Activated naive CD4-positive, alpha-beta T cell treated with anti-CD3 and anti-CD28 coated beads, Interleukin-2, amount 50 U/mL, for 24 hours (primary cell): Measurements from ENCODE around the gene CSNK1G2.

Source experiments
- H3K27ac Mint-ChIP-seq: one replicate; pipeline ENCODE4 v1.8.0; 2021; ENCODE audit warnings: mild to moderate bottlenecking, mixed read lengths
- H3K27me3 Mint-ChIP-seq: one replicate; pipeline ENCODE4 v1.8.0; 2021; ENCODE audit warnings: mixed read lengths
- H3K36me3 Mint-ChIP-seq: one replicate; pipeline ENCODE4 v1.8.0; 2021; ENCODE audit warnings: mixed read lengths
- H3K4me1 Mint-ChIP-seq: one replicate; pipeline ENCODE4 v1.8.0; 2021; ENCODE audit warnings: mixed read lengths
- H3K4me3 Mint-ChIP-seq: one replicate; pipeline ENCODE4 v1.8.0; 2021; ENCODE audit warnings: mild to moderate bottlenecking, mixed read lengths
- H3K9me3 Mint-ChIP-seq: one replicate; pipeline ENCODE4 v1.8.0; 2021; ENCODE audit warnings: mixed read lengths

Gene CSNK1G2

DNA sequence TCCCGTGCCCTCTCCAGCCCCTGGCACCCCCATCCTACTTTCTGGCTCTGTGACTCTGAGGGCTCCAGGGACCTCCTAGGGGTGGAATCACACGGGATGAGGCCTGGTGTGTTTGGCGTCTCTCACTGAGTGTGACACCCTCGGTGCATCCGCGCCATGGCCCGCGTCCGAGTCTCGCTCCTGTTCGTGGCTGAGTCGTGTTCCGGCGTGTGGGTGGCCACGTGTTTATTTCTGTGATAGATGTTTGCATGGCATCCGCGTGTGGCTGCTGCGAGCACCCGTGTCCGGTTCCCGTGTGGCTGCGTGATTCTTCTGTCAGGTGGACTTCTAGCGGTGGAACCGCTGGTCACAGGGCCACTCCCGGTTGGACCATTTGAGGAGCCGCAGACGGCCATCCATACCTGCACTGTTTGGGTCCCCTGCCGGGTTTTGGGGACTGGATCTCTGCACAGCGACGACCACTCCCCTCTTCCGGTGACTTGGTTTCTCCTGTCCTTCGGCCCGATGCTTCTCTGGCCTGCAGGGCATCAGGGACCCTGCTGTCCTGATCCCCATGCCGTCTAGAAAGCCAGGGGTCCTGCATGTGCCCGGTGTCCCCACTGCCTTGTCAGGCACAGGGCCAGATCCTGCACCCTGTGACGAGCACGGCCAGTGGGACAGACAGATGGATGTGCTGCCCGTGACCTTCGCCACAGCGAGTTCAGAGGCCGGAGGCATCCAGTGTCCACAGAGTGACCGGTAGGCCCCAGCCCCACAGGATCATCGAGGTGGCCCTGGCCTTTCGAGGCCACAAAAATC, 8.5 kb downstream of the CSNK1G2 start:
- H3K27me3 Mint-ChIP-seq = no peaks in the 10 kb centered on the region
- H3K36me3 Mint-ChIP-seq = no peaks in the 10 kb centered on the region
- no peaks in the 10 kb centered on the region for H3K9me3 Mint-ChIP-seq
- H3K4me3 Mint-ChIP-seq = no peak overlapping the region
- H3K27ac Mint-ChIP-seq = no peak overlapping the region
- peaks cover 24% of the 10 kb centered on the region for H3K4me1 Mint-ChIP-seq

DNA sequence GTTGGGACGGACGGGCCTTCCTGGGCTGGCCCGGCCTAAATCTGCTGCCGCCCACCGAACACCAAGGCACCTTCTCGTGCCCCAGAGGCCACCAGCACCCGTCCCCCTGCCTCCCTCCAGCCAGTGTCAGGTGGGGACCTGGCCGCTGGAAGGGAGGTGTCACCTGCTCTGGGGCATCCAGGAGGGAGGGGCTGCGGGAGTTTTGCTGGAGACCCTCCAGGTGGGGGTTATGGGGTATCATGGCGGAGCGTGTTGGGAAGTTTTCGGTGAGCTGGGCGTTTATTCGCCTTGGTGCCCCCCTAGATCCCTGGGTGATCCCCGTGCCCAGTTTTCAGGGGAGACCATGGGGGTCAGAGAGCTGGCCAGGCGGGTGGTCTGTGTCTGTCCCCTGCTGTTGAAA, 9.7 kb downstream of the CSNK1G2 start:
- Mint-ChIP-seq H3K4me3 (no peak overlapping the region), H3K9me3 (no peaks in the 10 kb centered on the region), H3K4me1 (peaks cover 19% of the 10 kb centered on the region), H3K27ac (no peak overlapping the region), H3K36me3 (no peaks in the 10 kb centered on the region), H3K27me3 (no peaks in the 10 kb centered on the region)

DNA sequence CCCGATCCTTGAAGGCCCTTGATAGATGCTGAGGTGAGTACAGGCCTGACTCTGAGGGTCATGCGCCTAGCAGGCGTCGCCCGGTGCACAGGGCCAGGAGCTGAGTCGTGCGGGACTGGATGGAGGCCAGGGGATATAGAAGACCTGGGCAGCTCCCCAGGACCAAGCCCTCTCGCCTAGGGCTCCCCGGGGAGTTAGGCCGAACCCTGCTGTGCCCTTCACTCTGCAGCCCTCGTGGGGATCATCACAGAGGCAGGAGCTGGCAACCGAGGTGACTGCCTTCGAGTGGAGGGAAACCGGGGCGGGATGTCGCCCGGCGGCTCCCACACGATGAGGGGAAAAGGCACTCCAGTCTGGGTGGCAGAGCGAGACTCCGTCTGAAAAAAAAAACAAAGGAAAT, 11.7 kb downstream of the CSNK1G2 start:
- Mint-ChIP-seq H3K27ac (no peak overlapping the region), H3K4me1 (peaks cover 23% of the 10 kb centered on the region), H3K36me3 (no peaks in the 10 kb centered on the region), H3K27me3 (no peaks in the 10 kb centered on the region), H3K9me3 (no peaks in the 10 kb centered on the region), H3K4me3 (no peak overlapping the region)

DNA sequence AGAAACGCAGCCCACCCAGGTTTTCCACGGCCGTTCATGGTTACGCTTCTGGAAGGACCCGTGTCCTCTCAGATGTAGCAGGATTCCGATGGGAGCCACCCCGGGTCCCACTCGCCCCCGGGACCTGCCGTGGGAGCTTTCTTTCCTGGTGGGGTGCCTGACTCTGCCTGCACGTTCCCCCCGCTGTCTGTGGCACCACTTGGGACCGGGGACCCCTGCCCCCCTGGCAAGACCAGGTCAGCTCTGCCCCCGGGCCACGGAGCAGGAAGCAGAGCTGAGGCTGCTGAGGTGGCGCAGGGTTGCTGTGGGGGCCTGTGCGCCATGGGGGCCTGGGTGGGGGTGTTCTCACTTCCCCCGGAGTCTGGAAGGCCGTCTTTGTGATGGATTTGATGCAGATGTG, 12.1 kb downstream of the CSNK1G2 start:
- Mint-ChIP-seq H3K27ac (no peak overlapping the region), H3K4me3 (no peak overlapping the region), H3K9me3 (no peaks in the 10 kb centered on the region), H3K27me3 (no peaks in the 10 kb centered on the region), H3K4me1 (peaks cover 23% of the 10 kb centered on the region), H3K36me3 (no peaks in the 10 kb centered on the region)

DNA sequence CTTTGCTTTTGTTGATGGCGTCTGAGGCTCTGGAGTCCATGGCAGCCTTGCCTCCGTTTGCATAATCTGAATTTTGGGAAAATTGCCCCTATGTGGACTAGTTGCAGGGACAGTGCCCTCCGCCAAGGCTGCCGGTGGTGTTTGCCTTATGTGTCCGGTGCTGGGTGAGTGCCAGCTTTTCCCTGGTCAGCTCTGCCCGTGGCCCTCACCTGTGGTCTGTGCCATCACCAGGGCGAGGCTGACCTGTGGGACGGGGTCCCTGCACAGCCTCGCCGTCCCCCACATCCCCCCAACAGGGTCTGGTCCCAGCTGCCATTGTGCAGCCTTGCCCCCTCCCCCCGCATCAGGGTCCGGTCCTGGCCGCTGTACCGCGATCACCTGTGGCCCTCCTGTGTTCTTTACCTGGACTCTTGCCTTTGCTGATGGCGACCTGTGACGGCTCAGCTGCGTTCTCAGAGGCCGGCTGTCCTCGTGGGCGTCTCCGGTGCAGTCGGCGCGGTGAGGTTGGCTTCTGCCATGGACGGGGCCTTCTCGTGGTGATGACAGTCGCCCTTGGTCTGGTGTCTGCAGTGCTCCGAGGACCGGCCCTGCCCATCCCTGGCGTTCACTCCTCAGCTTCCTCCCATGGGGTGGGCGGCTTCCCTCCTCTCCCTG, 12.6 kb downstream of the CSNK1G2 start:
- Mint-ChIP-seq H3K36me3 (no peaks in the 10 kb centered on the region), H3K4me3 (no peak overlapping the region)

DNA sequence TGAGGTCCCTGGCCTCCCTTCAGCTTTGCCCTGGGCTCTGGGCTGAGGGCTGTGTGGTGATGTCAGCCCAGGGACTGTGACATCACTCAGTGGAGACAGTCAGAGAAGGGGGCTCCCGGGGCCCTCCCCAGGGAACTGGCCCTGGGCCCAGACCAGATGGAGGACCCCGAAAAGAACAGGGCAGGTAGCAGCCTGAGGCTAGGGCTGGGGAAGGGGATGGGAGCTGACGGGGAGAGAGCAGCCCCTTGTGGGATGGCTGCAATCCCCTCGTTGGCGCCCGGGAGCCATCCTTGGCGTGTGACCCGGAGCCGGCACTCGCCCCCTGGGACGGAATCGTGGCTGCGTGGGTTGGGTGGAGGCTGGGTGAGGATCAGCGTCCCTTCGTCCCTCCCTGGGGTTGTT, 13.6 kb downstream of the CSNK1G2 start:
- no peaks in the 10 kb centered on the region for H3K9me3 Mint-ChIP-seq

More for the DNA sequence above, 12.6 kb downstream of the CSNK1G2 start:
- Mint-ChIP-seq H3K27ac (no peak overlapping the region), H3K27me3 (no peaks in the 10 kb centered on the region), H3K4me1 (peaks cover 20% of the 10 kb centered on the region), H3K9me3 (no peaks in the 10 kb centered on the region)

DNA sequence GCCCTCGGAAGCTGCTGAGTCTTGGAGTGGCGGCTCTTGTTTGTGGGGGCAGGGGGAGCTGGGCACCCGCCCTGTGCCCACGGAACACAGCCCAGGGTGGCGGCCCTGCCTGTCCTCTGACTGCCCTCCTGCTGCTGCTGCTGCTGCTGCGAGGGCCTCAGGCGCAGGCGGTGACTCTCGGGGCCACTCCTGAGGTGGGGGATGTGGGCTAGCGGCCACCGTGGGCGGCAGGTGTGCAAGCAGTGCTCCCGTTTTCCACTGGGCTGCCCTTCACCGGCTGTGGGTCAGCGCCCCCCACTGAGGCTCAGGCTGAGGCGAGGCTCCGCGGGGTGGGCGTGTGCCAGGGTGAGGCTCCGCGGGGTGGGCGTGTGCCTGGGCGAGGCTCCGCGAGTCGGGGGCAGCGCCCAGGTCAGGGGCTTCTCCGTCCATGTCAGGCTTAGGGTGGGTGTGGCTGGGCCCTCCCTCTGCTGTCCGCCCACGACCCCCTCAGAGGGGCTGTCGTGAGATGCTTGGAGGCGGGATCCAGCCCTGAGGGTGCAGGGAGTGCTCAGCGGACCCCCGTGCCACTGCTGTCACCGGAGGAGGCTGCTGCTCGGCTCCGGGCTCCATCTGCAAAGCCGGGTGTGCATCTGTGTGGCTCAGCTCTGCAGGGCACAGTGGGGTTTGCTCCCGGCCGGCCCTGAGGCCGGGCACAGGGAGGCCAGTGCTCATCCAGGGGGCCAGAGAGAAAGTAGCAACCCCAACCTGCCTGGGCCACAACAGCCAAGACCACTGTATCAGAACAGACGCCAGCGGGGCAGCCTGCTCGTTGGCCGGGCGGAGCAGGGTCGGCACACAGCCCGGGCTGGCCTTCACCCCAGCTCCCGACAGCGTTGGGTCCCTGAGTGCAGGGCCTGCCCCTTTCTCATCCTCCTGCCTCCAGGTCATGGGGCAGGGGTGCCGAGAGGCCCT, 14.5 kb downstream of the CSNK1G2 start:
- no peak overlapping the region for H3K27ac Mint-ChIP-seq

More for the DNA sequence above, 13.6 kb downstream of the CSNK1G2 start:
- peaks cover 16% of the 10 kb centered on the region for H3K4me1 Mint-ChIP-seq
- no peaks in the 10 kb centered on the region for H3K36me3 Mint-ChIP-seq
- no peak overlapping the region for H3K27ac Mint-ChIP-seq
- no peaks in the 10 kb centered on the region for H3K27me3 Mint-ChIP-seq
- H3K4me3 Mint-ChIP-seq = no peak overlapping the region

DNA sequence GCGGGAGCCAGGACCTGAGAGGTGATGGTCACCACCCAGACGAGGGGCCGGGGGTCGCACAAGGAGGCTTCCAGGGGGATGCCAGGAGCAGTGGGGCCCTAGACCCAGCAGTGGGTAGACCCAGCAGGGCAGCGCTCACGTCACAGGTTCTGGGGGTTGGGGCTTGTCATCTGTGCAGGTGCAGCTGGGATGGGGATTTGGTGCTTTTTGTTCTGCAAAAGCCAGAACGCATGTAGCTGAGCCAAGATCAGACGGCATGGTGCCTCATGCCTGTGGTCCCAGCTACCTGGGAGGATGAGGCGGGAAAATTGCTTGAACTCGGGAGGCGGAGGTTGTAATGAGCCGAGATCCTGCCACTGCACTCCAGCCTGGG, 15.1 kb downstream of the CSNK1G2 start:
- no peaks in the 10 kb centered on the region for H3K36me3 Mint-ChIP-seq
- no peak overlapping the region for H3K27ac Mint-ChIP-seq
- no peak overlapping the region for H3K4me3 Mint-ChIP-seq
- peaks cover 16% of the 10 kb centered on the region for H3K4me1 Mint-ChIP-seq
- H3K9me3 Mint-ChIP-seq = no peaks in the 10 kb centered on the region
- no peaks in the 10 kb centered on the region for H3K27me3 Mint-ChIP-seq

More for the DNA sequence above, 14.5 kb downstream of the CSNK1G2 start:
- Mint-ChIP-seq H3K36me3 (no peaks in the 10 kb centered on the region), H3K4me3 (peak overlapping the region; percentile 7), H3K9me3 (no peaks in the 10 kb centered on the region), H3K4me1 (peaks cover 16% of the 10 kb centered on the region), H3K27me3 (no peaks in the 10 kb centered on the region)

DNA sequence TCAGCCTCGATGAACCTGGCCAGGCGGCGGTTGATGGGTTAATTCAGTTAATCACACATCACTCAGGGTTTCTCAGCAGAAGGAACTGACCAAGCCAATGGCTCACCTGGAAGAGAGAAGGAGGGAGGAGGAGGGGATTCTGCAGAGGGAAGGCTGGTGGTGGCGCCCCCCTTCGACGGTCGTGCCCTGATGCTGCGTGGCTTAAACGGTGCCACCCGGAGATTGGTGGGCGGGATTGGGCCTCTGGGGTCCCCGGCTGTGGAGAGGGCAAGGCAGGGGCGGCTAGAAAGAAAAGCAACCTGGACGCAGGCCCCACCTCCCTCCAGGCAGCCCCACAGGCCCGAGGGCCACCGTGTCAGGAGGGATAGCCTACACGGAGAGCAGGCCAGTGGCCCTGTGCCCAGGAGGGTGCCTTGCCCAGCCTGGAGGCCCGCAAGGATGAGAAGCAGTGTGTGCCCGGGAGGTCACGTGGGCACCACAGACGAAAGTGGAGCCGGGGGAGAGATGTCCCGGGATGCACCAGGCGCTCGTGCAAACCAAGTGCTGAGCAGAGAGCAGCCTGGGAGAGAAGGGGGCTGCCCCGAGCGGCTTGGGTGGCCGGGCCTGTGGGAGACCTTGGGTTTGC, 16.0 kb downstream of the CSNK1G2 start:
- H3K27me3 Mint-ChIP-seq = no peaks in the 10 kb centered on the region
- H3K27ac Mint-ChIP-seq = no peak overlapping the region
- H3K9me3 Mint-ChIP-seq = no peaks in the 10 kb centered on the region
- peaks cover 16% of the 10 kb centered on the region for H3K4me1 Mint-ChIP-seq
- H3K4me3 Mint-ChIP-seq = no peak overlapping the region
- no peaks in the 10 kb centered on the region for H3K36me3 Mint-ChIP-seq

DNA sequence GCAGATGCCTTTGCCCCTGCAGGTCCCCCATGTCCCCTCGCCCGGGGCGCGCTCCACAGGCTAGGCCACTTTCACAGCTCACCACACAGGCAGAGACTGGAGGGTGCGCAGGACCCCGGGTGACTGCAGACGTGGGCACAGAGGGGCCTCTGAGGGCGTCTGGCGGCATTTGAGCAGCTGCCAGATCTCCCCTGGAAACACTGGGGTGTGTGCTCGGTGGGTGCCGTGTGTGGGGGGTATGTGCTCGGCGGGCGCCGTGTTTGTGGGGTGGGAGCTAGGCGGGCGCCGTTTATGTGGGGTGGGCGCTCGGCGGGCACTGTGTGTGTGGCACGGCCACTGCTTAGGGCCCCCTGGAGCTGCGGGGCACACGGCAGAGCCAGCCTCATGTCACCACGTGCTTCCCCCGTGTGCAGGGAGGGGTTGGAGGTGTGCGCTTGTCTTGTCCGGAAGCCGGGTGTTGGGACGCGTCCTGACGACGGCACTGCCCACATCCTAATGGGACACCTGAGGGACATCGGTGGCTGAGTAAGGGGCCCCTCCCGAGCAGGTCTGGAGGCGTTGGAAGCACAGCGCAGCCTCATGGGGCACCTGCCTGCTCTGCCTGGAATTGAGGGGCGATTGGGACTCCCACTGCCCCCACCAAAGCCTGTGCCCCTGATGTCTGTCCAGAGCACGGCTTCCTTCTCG, 16.7 kb downstream of the CSNK1G2 start:
- H3K36me3 Mint-ChIP-seq = no peaks in the 10 kb centered on the region
- H3K27ac Mint-ChIP-seq = no peak overlapping the region

DNA sequence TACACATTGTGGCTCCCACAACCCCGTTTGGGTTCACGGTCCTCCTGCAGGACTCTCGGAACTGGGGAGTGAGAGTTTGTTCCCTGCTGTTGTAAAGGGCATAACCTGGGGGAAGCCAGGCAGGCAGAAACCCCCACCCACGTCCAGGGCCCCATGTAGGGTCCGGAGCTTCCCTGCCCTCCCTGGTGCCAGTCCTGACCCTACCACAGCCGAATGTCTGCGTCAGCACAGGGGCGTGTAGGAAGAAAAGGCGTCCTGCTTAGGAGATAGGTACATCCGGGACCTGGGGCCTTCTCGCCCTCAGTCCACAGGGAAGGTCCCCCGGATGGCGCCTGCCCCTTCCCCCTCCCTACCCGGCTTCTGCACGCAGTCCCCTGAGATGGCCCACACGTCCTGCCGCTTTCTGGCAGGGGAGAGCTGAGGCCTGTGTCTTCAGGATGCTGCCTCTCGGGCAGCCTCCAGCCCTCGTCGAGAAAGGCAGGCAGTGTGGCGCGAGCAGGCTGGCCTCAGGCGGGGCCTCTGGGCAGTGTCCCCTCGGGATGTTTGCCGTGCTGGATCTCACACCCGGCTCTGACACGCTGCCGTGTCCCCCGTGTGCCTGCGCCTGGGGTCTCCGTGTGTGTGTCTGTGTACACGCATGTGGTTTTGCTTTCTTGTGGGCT, 19.1 kb downstream of the CSNK1G2 start:
- H3K27ac Mint-ChIP-seq = no peak overlapping the region
- H3K4me3 Mint-ChIP-seq = no peak overlapping the region
- H3K27me3 Mint-ChIP-seq = no peaks in the 10 kb centered on the region
- no peaks in the 10 kb centered on the region for H3K36me3 Mint-ChIP-seq
- H3K4me1 Mint-ChIP-seq = peaks cover 12% of the 10 kb centered on the region
- no peaks in the 10 kb centered on the region for H3K9me3 Mint-ChIP-seq

More for the DNA sequence above, 16.7 kb downstream of the CSNK1G2 start:
- H3K4me3 Mint-ChIP-seq = no peak overlapping the region
- H3K4me1 Mint-ChIP-seq = peaks cover 12% of the 10 kb centered on the region
- H3K27me3 Mint-ChIP-seq = no peaks in the 10 kb centered on the region
- H3K9me3 Mint-ChIP-seq = no peaks in the 10 kb centered on the region

DNA sequence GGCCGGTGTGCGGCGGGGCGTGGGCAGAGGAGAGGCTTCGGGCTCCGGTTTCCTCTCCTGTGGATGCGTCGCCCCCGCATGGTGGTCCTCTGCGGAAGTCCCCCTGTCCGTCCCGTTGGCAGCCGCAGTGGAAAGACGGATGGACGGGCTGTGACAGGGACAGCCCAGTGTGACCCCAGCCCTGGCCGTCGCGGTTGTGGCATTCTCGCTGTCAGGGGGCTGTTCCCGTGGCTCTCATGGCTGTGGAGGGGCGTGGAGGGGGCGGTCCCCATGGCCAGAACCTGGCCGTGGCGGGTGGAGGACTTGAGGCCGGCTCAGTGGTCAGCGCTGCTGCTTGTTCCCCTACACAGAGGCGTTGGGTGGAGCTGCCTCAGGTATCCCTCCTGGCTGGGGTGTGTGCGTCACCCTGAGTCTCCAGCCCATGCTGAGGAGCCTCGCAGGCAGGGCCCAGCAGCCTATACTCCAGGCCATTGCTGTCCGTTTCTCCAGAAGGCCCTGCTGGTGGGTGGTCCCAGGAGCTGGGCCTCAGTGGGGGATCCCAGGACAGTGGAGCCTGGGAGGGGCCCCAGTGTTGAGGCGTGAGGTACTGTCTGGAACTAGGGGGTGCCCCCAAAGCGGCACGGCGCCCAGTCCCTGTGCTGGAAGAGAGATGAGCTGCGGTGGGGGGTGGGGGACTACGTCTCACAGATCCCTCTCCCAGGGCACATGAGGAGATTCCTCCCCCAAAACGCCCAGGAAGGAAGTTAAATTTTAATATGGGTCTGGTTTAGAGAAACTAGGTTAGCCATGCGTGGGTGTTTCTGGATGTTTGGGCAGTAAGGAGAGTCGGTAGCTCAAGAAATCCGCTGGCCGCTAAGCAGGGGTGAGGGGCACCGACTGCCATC, 20.3 kb downstream of the CSNK1G2 start:
- Mint-ChIP-seq H3K36me3 (no peaks in the 10 kb centered on the region), H3K4me3 (no peak overlapping the region), H3K27me3 (no peaks in the 10 kb centered on the region), H3K4me1 (peaks cover 17% of the 10 kb centered on the region), H3K27ac (no peak overlapping the region), H3K9me3 (no peaks in the 10 kb centered on the region)

DNA sequence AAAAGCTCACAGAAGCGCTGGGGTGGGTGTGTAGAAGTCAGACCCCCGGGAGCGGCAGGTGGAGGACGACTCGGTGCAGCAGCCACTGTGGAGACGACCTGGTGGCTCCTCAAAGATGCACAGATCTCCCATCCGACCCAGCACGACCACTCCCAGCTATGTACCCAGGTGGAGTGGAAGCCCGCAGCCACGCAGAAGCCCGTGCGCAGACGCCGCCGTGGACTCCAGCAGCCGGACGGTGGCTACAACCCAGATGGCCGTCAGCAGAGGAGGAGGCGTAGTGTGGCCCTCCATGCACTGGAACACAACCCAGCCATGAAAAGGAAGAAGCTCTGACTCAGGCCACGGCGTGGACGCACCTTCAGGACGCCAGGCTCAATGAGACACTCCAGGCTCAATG, 21.7 kb downstream of the CSNK1G2 start:
- Mint-ChIP-seq H3K4me1 (peaks cover 20% of the 10 kb centered on the region), H3K9me3 (no peaks in the 10 kb centered on the region), H3K27ac (no peak overlapping the region), H3K4me3 (no peak overlapping the region), H3K27me3 (no peaks in the 10 kb centered on the region), H3K36me3 (no peaks in the 10 kb centered on the region)
